Islet of Langerhans (tissue), 1 donor: ENCODE results near the gene GSTT2.
"Not testable (repeated sequence)": the region's sequence is repeated elsewhere in the genome, so short reads cannot be mapped to it uniquely, and the experiment has no call there.

Experiments
- FAIRE-seq: peaks from one replicate; lab custom pipeline; 2011; peaks lifted over from hg19 to GRCh38; lab: Jason Lieb, UNC

GSTT2 gene

GRCh38 chr22:23979557-23980240, at the start of gene GSTT2:
Gene GSTT2 (plus strand): TSS chr22:23980134.
- FAIRE-seq: peak; percentile 84

DNA sequence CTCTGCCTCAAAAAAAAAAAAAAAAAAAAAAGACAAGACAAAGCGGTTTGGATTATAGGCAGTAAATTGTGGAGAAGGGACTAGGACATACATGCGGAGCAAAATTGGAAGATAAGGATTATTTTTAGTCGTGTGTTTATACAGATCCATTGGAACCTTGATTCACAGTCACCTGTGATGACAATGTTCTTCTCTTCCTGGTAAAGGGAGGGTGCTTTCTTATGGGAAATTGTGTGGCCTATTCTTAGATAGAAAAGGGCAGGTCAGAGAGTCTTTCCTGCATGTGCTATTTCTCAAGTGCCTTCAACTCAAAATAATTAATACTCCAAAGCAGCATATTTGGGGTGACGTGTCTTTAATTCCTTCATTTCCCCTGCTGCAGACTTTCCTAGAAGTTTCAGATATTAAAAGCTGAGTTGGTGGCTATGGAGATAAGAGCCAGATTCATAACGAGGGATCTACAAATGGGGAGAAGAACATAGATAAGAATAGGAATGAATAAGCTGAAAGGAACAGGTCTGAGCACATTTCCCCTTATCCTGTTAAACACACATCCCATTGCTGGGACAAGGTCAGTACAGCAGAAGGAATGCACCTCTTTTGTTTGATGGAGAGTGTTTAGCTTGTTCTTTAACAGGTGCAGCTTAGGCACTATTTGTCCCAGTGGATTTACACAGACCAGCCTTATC, 41.5 kb upstream of the GSTT2 start:
- FAIRE-seq: no peak

DNA sequence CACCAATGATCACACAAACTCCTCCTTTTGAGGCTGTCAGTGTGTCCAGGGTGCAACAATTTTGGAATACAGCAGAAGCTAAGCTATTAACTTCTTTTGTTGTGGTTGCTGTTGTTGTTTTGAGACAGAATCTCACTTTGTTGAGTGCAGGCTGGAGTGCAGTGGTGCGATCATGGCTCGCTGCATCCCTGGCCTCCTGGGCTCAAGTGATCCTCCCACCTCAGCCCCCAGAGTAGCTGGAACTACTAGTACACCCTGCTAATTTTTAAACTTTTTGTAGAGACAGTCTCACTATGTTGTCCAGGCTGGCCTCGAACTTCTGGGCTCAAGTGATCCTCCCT, 40.9 kb upstream of the GSTT2 start:
- no peak for FAIRE-seq

- not testable (repeated sequence) for FAIRE-seq
Measured at GRCh38 chr22:23940166-23940565, 39.8 kb upstream of the GSTT2 start.

- not testable (repeated sequence) for FAIRE-seq
Measured at GRCh38 chr22:23947391-23947790, 32.5 kb upstream of the GSTT2 start.

DNA sequence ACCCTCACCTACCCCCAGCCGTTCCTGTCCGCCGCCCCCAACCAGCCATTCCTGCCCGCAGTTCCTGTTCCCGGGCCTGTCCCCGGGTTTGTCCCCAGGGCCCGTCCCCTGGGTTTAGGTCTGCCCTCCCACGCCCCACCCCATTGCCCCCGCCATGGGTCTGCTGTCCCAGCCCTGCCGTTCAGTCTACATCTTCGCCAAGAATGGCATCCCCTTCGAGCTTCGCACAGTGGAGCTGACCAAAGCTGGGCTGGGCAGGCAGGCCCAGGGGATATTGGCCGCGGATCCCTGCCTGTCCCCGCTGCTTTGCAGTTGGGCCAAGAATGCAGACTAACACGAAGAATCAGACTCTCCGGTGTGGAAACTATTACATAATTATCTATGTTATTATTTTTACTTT, 30.2 kb upstream of the GSTT2 start:
- not testable (repeated sequence) for FAIRE-seq

- FAIRE-seq: not testable (repeated sequence)
Measured at GRCh38 chr22:23951383-23951782, 28.6 kb upstream of the GSTT2 start.

GRCh38 chr22:23952794-23953405, 27.0 kb upstream of the GSTT2 start:
- not testable (repeated sequence) for FAIRE-seq

DNA sequence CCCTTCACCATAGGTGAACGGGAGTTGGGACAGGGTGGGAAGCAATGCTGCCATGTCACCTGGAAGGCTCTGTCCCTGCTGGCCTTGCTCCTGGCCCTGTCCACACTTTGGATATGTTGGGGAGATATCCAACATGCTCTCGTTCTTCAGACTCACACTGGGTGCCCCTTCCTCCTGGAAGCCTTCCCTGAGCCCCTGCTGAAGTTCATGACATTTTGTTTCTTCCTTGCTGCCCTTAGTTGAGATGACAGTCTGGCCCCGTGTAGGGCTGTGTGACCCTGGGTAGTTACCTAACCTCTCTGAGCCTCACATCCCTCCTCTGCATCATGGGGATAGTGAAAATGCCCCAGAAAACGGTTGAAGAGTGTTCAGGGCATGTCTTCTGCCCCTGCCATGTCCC, 26.4 kb upstream of the GSTT2 start:
- not testable (repeated sequence) for FAIRE-seq

DNA sequence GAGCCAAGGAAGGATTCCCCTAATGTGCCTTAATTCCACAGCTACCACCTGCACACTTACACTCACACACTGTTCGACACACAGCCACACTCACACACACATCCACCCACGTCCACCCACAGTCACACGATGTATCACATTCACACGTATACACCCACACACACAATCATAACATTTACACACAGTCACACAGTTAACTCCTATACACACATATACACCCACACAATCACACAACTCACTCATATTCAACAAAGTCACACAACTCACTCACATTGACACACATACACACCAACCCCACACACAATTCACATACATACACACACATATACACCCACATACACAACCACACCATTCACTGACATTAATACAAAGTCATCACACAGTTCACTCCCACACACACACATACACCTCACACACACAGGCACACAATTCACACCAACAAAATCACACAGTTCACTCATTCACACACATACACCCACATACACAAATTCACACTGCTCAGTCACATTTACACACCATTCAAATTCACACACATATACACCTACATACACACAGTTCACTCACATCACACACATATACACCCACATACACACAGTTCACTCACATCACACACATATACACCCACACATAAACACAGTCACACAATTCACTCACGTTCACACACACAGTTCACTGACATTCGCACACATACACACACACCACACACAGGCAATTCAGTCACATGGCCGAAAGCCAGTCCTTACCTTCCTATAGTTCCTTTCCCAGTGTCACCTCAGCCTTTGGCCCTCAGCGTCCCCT, 25.5 kb upstream of the GSTT2 start:
- FAIRE-seq: not testable (repeated sequence)

- FAIRE-seq: not testable (repeated sequence)
Measured at GRCh38 chr22:23954991-23955305, 25.0 kb upstream of the GSTT2 start.

- FAIRE-seq: not testable (repeated sequence)
Measured at GRCh38 chr22:23955886-23956285, 24.0 kb upstream of the GSTT2 start.

GRCh38 chr22:23956301-23956900, 23.5 kb upstream of the GSTT2 start:
- not testable (repeated sequence) for FAIRE-seq

- not testable (repeated sequence) for FAIRE-seq
Measured at GRCh38 chr22:23961084-23961771, 18.7 kb upstream of the GSTT2 start, which contains the start of gene GSTT2B. Gene GSTT2B (minus strand): TSS chr22:23961195. CDS start chr22:23961131, 64 bp downstream.

- not testable (repeated sequence) for FAIRE-seq
Measured at GRCh38 chr22:23966094-23966493, 13.8 kb upstream of the GSTT2 start.

DNA sequence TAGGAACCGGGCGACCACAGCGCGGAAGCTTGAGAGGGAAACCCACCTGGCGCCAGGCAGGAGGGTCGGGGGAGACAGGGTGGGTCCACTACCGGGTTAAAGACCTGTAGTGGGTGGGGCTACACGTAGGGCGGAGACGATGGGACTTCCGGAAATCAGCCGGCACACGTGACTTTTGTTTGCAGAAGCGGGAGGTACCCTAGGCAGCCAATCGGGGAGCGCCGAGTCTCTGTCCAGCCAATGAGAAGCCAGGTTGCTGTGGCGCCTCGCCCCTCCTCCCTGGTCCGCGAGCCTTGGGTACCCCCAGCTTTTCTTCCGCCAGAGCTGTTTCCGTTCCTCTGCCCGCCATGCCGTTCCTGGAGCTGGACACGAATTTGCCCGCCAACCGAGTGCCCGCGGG, 13.4 kb upstream of the GSTT2 start, which contains the start of gene DDTL:
Gene DDTL, plus strand, starts transcription at position 321 of the 400 bp plus-strand sequence. Its CDS starts 27 bp downstream, at position 348.
- FAIRE-seq: peak; percentile 69

GRCh38 chr22:23969071-23969470, 10.9 kb upstream of the GSTT2 start:
- no peak for FAIRE-seq

- no peak for FAIRE-seq
Measured at GRCh38 chr22:23970201-23970641, 9.7 kb upstream of the GSTT2 start.

GRCh38 chr22:23970816-23971486, 9.0 kb upstream of the GSTT2 start:
- FAIRE-seq: no peak

- not testable (repeated sequence) for FAIRE-seq
Measured at GRCh38 chr22:23971927-23972326, 8.0 kb upstream of the GSTT2 start.

DNA sequence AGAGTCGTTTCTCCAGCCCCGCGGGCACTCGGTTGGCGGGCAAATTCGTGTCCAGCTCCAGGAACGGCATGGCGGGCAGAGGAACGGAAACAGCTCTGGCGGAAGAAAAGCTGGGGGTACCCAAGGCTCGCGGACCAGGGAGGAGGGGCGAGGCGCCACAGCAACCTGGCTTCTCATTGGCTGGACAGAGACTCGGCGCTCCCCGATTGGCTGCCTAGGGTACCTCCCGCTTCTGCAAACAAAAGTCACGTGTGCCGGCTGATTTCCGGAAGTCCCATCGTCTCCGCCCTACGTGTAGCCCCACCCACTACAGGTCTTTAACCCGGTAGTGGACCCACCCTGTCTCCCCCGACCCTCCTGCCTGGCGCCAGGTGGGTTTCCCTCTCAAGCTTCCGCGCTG, 5.6 kb upstream of the GSTT2 start, which contains the start of gene DDT:
Gene DDT, minus strand, starts transcription at position 97 of the 400 bp plus-strand sequence. Its CDS starts 27 bp downstream, at position 70.
- FAIRE-seq: peak; percentile 99
